Measurements from ENCODE around the gene PBRM1.

Gene PBRM1

DNA sequence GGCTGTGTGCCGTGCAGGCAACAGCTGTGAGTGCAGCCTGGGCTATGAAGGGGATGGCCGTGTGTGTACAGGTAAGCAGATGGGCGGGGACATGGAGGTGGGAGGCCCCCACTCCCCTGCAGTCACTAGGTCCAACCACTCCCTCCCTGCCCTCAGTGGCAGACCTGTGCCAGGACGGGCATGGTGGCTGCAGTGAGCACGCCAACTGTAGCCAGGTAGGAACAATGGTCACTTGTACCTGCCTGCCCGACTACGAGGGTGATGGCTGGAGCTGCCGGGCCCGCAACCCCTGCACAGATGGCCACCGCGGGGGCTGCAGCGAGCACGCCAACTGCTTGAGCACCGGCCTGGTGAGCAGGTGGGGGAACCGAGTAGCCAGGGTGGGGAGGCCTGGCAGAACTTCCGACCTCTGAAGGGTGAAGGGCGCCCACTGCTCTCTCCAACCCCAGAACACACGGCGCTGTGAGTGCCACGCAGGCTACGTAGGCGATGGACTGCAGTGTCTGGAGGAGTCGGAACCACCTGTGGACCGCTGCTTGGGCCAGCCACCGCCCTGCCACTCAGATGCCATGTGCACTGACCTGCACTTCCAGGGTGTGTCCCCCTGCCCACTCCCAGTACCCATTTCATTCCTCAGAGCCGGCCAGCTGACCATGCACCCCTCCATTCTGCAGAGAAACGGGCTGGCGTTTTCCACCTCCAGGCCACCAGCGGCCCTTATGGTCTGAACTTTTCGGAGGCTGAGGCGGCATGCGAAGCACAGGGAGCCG, 163.6 kb downstream of the PBRM1 start:
- DNase-seq = no peak

DNA sequence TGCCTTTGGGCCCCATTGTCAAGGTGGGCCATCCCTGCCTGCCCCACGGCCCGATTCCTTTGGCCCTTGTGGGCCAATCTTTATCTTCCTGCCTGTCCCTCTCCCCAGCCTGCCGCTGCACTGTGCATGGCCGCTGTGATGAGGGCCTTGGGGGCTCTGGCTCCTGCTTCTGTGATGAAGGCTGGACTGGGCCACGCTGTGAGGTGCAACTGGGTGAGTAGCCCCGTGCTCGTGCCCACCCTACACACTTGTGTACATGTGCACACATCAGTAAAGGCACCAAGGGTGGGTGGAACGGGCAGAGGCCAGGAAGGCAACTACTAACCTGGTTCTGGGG, 164.3 kb downstream of the PBRM1 start:
- DNase-seq = no peak

DNA sequence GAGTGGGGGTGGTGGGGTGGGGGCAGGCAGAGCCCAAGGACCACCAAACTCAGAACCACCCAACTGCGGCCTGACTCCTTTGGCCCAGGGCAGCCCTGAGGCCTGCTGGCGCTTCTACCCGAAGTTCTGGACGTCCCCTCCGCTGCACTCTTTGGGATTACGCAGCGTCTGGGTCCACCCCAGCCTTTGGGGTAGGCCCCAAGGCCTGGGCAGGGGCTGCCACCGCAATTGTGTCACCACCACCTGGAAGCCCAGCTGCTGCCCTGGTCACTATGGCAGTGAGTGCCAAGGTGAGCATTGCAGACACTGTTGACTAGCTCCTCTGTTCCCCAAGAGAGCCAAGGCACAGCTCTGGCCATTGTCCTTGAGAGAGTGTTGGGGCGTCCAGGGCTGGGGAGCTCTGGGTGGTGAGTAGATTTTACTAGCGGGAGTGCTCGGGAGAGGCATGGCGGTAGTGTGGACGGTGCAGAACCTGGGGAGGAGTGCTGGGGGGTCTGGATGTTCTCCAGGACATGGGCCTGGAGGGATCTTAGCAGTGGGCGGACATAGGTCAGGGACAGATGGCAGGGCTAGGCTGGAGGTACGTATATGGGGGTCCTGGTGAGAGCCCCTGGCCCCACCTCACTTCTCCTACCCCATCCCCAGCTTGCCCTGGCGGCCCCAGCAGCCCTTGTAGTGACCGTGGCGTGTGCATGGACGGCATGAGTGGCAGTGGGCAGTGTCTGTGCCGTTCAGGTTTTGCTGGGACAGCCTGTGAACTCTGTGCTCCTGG, 164.8 kb downstream of the PBRM1 start:
- no peak for DNase-seq

DNA sequence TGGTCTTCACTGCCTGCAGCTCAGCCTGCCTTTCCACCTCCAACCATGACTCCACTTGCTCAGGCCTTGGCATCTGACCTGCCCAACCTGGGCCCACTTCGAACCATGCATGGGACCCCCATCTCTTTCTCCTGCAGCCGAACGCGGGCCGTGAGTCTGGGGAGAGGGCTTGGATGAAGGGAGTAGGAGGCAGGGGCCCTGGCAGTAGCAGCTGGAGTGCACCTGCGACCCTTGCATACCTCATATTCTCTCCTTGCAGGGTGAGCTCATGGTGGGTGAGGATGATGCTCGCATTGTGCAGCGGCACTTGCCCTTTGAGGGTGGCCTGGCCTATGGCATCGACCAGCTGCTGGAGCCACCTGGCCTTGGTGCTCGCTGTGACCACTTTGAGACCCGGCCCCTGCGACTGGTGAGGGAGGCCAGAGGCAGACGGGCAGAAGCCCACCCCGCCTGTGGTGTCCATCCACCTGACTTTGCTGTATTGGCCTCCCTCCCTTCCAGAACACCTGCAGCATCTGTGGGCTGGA, 165.5 kb downstream of the PBRM1 start:
- no peak for DNase-seq

DNA sequence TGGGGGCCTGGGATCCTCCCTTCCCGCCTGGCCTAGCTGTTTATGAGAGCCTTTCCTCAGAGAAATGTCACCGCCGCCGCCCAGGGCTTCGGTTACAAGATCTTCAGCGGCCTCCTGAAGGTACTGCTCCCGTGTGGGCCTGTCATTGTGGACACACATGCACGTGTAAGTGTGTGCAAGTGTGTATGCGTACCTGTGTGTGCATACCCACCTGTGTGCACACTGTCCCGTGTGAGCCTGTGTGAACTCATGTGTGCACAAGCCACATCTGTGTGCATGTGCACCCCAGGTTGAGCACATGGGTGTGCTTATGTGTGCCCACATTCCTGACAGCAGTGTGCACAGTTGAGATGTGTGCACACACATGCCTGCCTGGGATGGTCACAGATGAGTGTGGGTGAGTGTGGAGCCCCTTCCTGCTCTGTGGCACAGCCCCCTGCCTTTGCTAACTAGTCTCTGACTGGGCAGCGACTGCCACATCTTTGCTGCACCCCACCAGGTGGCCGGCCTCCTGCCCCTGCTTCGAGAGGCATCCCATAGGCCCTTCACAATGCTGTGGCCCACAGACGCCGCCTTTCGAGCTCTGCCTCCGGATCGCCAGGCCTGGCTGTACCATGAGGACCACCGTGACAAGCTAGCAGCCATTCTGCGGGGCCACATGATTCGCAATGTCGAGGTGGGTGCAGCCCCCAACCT, 166.1 kb downstream of the PBRM1 start:
- DNase-seq = no peak

DNA sequence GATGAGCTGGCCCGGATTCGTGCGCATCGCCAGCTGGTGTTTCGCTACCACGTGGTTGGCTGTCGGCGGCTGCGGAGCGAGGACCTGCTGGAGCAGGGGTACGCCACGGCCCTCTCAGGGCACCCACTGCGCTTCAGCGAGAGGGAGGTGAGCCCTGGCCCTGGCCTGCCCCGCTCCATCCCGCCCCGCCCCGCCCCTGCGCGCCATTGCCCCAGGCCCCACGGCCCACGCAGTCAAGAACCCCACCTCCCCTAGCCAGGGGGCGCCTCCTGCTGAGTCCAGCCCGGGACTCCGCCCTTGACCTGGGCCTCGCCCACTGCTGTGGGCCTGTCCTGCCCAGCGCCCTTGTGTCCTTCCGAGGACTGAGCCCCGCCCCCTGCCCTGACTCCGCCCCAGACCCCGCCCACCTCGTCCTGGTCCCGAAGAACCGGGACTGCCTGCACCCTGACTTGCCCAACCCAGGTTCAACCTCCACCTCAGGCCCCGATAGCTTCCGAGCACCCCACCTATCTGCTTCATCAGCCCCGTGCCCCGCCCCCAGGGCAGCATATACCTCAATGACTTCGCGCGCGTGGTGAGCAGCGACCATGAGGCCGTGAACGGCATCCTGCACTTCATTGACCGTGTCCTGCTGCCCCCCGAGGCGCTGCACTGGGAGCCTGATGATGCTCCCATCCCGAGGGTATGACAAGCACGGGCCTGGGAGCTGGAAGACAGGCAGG, 166.8 kb downstream of the PBRM1 start:
- no peak for DNase-seq

DNA sequence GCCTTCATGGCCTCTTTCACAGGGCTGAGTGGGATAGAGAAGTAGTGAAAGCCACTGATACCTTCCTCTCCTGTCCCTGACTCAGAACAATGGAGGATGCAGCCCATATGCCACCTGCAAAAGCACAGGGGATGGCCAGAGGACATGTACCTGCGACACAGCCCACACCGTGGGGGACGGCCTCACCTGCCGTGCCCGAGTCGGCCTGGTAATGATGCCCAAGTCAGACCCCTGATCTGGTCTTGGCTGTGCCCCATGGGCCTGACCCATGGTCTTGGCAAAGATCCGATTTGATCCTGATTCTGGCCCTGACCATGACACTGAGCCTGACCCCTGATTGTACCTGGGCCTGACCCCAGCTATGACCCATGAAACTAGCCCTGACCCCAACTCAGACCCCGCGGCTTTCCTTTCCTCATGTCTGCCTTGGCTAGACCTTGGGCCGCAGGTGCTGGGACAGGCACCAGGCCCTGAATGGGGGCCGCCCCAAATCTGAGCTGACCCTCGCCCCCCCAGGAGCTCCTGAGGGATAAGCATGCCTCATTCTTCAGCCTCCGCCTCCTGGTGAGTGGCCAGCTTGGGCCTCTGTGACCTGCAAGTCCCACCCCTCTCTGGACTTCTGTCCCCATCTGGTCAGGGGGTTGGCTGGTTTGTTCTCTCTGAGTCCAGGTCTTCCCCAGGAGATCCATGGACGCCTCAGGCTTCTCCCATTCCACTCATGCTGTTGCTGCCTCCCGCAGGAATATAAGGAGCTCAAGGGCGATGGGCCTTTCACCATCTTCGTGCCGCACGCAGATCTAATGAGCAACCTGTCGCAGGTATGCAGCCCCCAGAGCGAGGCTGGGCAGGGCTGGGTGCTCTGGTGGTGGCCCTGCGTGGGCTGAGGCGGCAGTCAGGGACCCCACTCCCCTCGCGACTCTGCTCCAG, 167.7 kb downstream of the PBRM1 start:
- DNase-seq = no peak

DNA sequence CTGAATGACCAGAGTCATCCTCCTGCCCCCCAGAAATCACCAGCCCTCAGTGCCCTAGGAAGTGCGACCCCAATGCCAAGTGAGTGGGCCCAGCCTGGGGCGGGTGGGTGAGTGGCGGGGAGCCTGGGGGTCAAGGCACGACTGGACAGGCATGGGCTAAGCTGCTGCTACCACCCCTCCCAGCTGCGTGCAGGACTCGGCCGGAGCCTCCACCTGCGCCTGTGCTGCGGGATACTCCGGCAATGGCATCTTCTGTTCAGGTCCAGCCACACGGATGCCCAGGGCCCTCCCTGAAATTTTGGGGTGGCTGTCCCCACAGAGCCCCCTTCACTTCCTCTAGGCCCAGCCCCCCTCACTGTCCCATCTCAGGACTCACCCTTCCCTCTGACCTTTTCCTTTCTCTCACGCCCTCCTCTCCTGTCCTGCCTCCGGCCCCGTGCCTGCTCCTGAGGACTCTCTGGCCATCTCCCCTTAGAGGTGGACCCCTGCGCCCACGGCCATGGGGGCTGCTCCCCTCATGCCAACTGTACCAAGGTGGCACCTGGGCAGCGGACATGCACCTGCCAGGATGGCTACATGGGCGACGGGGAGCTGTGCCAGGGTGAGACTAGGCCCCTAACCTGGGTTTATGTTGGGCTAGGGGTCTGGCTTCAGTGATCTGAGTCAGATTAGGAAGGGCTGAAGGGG, 169.1 kb downstream of the PBRM1 start:
- DNase-seq = no peak

DNA sequence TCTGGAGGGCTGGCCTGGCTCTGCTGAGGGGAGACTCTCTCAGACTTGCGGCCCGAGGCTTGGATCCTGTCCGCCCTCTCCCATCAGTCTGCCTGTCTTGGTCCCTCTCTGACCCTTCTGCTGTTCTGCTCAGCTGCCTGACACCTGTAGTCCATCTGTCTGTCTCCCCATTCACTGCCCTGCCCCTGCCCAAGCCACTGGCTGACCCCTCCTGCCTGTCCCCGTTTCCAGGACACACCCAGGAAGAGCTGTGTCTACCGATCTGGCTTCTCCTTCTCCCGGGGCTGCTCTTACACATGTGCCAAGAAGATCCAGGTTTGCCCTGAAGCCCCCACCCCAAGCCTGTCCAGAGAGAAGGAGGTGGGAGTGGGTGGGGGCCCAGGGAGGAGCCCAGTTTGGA, 170.5 kb downstream of the PBRM1 start:
- DNase-seq = no peak

DNA sequence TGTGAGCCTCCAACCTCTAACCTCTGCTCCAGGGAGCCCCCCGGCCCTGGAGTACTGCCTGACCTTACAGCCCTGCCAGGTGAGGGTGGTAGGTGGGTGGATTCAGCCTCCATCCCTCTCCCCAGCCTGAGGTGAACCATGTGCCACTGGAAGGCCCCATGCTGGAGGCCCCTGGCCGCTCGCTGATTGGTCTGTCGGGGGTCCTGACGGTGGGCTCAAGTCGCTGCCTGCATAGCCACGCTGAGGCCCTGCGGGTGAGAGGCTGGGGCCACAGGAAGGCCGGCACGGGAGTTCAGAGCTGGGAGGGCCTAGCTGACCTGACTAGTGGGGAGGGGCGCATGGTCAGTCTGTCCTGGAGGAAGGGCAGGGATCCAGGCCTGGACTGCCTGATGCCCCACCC, 171.1 kb downstream of the PBRM1 start:
- DNase-seq = no peak

DNA sequence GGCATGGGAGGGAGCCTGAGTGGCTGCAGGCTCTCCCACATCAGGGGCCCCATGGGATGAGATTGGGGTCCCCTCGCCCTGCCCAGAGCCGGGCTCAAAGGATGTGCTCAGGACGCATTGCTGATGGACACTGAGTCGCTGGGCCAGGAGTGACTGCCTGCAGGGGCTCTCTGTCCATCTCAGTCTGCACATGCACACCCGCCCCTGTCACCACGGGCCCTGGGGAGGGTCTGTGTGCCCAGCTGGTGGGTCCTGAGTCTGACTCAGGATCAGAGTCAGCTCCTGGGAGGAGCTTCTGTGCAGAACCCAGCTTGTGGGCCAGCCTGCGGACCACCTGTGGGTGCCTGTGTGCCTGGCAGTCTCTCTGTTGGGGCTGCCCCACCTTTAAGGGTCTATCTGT, 172.4 kb downstream of the PBRM1 start:
- no peak for DNase-seq

DNA sequence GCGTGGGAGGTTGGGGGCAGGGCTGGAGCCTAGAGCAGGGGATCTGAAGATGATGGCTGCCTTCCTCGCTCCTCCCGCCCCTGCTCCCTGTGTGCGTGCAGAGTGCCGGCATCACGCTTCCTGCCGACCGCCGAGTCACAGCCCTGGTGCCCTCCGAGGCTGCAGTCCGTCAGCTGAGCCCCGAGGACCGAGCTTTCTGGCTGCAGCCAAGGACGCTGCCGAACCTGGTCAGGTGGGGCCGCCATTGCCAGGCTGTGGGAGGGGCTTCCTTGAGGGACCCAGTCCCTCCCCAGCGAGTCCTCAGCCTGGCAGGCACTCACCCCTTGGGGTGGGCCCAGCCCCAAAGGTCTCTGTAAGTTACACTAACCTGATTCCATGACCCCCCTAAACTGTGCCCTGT, 173.0 kb downstream of the PBRM1 start:
- DNase-seq = no peak

DNA sequence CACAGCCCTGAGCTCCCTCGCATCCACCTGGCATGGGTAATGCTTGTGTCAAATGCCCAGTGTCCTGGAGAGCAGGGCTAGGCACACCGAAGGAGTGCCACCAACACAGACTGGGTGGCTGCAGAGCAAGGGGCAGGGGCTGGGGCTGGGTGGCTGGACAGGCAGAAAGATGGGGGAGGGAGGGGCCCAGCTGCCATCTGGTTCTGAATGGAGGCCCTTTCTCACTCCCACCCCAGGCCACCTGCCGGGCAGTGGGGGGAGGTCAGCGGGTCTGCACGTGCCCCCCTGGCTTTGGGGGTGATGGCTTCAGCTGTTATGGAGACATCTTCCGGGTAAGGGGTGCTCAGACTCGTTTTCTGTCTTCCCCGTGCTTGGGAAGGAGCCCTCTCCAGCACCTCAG, 173.6 kb downstream of the PBRM1 start:
- no peak for DNase-seq

DNA sequence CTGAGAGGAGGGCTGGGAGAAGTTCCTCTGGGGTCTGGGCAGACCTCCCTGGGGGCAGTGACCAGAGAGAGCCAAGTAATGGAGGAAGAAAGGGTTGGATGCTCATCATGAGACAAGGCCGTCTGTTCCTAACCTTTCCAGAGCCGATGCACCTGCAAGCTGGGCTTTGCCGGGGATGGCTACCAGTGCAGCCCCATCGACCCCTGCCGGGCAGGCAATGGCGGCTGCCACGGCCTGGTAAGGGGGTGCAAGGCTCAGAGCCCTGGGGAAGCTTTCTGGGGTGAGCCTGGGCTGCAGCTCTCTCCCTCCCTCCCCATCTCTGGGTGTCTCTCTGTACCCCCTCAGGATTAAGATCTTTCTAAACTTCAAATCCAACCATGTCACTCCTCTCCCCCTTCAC, 174.2 kb downstream of the PBRM1 start:
- no peak for DNase-seq

DNA sequence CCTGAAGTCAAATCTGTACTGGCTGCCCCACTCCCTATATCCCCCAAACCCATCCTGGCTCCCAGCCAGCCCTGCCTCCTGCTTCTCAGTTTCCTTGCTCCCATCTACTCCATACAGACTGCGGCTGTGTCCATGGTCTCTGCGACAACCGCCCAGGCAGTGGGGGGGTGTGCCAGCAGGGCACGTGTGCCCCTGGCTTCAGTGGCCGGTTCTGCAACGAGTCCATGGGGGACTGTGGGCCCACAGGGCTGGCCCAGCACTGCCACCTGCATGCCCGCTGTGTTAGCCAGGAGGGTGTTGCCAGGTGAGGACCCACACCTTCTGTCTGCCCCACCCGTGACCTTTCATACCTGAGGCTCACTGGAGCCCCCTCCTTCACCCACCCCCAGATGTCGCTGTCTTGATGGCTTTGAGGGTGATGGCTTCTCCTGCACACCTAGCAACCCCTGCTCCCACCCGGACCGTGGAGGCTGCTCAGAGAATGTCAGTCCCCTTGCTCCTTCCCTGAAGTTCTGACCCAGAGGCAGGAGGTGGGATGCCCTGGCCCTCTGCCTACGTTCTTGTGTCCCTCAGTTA, 175.9 kb downstream of the PBRM1 start:
- no peak for DNase-seq

DNA sequence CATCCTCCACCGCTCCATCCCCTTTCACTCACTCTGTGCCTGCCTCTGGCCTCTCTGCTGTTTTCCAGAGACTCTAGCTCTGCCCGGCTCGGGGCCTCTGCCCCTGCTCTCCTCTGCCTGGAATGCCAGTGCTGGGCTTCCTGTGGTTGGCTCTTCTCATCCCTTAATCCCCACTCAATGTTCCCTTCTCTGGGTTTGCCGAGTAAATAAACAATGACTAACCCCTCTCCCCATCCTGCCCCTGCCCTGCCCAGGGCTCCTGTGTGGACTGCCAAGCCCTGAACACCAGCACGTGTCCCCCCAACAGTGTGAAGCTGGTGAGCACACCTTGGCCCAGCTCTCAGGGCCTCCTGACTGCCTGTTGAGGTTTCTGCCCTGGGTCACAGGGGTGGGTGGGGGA, 178.4 kb downstream of the PBRM1 start:
- no peak for DNase-seq

DNA sequence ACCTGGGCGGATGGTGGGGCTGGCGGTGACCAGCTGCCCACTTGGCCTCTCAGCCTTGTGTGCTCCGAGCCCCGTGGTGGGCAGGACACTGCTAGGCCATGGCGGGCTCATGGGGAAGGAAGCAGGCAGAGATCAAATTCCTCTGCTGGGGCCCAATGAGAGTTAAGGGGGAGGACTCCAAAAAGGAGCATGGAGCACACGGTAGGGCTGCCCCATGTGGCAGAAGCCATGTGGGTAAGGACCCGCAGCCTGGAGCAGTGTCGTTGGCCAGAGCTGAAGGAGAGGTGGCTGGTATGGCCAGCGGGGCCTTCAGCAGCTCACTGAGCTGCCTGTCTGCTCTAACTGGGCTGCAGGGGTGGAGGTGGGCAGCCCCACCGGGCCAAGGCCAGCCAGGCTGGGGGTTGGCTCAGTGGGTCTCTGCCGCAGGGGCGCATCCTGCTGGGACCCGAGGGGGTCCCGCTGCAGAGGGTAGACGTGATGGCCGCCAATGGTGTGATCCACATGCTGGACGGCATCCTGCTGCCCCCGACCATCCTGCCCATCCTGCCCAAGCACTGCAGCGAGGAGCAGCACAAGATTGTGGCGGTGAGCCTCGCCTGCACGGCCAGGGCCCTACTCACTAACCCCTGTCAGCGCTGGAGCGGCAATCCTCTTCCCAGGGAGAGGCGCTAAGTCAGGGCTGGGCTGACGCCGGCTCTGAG, 179.3 kb downstream of the PBRM1 start:
- no peak for DNase-seq

DNA sequence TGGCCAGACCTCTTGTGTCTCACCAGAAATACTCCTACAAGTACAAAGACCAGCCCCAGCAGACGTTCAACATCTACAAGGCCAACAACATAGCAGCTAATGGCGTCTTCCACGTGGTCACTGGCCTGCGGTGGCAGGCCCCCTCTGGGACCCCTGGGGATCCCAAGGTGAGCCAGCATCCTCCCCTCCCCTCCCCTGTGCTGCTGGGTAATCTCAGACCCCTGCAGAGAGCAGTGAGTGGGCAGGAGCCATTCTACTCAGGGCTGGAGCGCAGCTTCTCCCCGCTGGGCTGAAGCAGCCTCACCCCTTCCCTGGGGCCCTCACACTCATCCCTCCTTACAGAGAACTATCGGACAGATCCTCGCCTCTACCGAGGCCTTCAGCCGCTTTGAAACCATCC, 180.7 kb downstream of the PBRM1 start:
- DNase-seq = no peak

DNA sequence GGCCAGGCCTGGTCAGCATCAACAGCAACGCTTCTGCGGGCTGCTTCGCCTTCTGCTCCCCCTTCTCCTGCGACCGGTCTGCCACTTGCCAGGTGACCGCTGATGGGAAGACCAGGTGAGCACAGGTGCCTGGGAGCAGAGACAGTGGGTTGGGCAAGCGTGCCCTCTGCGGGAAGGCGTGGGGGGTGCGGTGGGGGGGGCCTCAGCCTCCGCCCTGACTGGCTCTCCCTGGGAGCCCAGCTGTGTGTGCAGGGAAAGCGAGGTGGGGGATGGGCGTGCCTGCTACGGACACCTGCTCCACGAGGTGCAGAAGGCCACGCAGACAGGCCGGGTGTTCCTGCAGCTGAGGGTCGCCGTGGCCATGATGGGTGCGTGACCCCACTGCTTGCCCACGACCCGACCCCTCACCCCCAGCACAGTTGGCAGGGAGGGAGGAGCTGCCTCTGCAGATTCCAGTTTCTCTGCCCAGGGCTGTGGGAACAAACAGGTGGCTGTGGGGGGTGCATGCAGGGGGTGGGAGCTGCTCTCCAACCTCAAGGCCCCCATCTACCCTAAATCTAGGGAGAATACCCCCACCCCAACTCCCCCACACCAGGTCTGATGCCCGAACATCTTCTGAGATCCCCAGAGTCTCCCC, 181.8 kb downstream of the PBRM1 start:
- no peak for DNase-seq

DNA sequence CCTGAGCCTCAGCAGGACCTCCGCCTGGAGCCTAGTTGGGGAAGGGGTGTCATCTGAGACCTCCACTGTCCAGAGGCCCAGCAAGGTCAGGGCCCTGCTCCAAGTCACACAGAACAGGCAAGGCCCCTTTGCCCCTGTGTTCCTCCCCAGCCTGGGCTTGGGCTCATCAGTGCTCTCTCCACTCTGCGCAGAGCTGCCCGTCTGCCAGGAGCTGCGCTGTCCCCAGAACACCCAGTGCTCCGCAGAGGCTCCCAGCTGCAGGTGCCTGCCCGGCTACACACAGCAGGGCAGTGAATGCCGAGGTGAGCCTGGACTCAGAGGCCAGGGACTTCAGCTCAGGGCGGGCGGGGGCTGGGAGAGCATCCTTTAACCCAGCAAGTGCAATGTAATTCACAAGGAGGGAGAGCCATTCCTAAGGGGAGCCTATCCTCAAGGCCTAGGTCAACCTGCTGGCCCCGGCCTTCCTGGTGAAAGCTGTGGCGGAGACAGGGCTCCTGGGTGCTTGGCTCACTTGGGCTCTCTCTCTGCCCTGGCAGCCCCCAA, 182.8 kb downstream of the PBRM1 start:
- no peak for DNase-seq
